T-helper 1 cell (primary cell): Measurements from ENCODE around the gene SINHCAF.

Source experiments
- DNase-seq, 5 donors: peaks; one replicate each; pipeline ENCODE4 v3.0.0-alpha.2; 2012 to 2020

Gene SINHCAF

DNA sequence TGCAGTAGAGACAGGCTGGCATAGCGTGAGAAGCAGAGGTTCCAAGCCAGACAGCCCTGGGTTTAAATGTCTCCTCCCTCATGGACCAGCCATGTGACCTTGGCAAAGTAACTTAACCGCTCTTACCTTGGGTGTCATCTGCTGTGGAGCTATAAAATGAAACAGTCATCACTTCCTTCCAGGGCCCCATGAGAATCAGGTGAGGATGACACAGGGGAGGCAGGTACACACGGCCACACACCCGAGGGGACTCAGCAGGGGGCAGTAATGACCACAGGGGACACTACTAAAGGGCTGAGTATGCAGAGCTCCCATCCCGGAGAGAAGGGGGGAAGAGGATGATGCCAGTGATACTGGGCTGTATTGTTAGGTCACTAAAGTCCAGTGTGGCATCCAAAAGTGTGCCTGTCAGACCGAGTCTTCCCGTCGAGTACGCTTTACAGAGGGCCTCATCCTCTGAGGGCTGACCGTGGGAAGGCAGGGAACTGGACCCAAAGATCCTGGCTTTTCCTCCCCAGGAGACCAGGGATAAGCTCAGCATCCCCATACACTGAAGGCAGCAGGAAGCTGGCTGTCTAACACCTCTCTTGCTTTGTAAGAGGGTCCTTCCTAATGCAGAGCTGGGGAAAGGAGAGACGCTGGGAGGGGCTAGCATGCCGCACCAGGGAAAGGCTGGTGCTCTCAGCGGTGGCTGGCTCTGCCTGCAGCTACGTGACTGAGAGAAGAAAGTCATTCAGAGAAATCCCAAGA lies 94.2 kb downstream of the SINHCAF start:
- no peak for DNase-seq
